Stimulated activated CD8-positive, alpha-beta memory T cell treated with anti-CD3 and anti-CD28 coated beads, Interleukin-2, amount 100 ng/mL, for 1 hour (primary cell): ENCODE data around the gene CMTM1.
"Not testable (repeated sequence)": the region's sequence is repeated elsewhere in the genome, so short reads cannot be mapped to it uniquely, and the experiment has no call there.

Source experiments
- DNase-seq, 2 donors: peaks; one replicate each; pipeline ENCODE4 v3.0.0-alpha.2; 2020; ENCODE audit warnings: low read depth in 2 of 2

CMTM1 gene

GRCh38 chr16:66592241-66592640 lies 26.0 kb downstream of the CMTM1 start:
- no peak for DNase-seq

DNA sequence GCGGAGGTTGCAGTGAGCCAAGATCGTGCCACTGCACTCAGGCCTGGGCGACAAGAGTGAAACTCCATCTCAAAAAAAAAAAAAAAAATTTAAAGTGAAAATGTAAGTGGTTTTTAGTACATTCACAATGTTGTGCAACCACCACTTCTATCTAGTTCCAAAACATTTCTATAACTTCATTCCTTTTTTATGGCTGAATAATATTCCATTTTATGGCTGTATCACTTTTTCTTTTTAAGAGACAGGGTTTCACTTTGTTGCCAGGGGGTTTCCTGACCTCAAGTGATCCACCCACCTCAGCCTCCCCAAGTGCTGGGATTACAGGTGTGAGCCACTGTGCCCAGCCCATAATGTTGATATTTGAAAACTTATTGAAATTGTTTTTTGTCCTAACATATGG lies 26.6 kb downstream of the CMTM1 start:
- DNase-seq = no peak

- DNase-seq = no peak
Observed at GRCh38 chr16:66594739-66595138, 28.5 kb downstream of the CMTM1 start.

- not testable (repeated sequence) for DNase-seq
Observed at GRCh38 chr16:66596559-66596958, 30.3 kb downstream of the CMTM1 start.

GRCh38 chr16:66596986-66597848 lies 31.0 kb downstream of the CMTM1 start:
- no peak for DNase-seq

DNA sequence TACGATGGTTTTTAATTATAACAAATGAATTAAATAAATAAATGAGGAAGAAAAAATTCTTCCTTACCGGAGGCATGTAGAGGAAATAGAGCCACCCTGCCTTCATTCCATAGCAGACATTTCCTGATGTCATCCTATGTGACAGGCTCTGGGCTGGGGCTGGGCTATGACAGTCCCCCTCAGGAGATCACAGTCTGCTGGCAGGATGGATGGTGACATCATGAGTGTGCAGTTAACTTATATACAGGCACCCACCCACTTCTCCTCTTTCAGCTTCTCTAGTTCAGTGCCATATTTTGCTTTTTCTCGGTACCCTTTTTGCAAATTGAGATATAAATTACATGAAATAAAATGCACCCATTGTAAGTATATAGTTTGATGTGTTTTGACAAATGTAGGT lies 31.9 kb downstream of the CMTM1 start:
- no peak for DNase-seq

- no peak for DNase-seq
Observed at GRCh38 chr16:66599726-66600125, 33.5 kb downstream of the CMTM1 start.

DNA sequence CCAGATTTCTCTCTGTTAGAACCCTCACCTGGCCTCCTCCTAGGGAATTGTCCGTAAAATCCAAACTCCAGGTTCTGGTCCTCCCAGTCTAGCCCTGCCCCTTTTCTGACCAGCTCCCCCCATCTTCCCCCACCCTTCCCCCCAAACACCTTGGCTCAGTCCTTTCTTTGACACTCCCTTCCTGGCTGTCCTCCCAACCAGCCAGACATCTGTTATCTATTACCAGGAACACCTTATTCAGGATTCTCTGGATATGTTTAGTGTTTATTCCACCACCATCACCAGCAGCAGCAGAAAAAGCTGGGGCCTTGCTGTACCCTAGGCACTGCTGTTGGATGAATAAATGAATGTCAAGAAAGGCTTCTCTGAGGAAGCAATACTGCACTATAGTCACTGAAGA lies 34.2 kb downstream of the CMTM1 start:
- DNase-seq = no peak

GRCh38 chr16:66601471-66601870 lies 35.2 kb downstream of the CMTM1 start:
- DNase-seq = no peak

DNA sequence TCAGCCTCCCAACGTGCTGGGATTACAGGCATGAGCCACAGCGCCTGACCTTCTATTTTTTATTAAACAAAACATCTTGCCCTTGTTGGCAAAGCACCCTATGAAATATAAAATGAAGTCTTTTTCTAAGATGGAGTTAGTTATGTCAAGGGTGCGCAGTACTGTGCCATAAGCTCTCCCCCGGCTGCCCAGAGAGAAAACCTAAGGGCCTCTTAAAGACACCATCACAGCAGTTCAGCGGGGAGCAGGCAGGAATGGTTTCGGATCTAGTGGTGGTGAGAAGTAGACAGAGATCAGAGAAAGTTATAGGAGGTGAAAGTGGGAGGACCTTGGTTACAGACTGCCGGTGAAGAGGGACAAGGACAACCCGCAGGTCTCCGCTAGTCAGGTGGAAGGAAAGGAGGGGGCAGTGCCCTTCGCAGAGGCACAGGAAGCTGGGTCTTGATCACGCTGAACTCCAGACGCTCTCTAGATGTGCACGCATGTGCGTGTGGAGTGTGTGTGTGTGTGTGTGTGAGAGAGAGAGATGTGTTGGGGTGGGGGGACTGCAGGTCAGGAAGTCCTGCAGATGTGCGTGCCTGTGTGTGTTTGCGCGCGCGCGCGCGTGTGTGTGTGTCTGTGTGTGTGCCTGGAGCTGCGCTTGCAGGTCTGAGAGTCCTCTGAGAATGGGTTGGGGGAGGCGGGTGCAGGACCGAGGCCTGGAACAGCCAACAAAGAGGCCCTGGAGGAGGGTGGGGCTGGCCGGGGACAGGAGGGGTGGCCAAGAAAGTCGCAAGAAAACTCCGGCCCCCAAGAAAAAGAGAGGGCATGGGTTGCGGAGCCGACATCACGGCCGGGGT lies 37.5 kb downstream of the CMTM1 start:
- peak; percentile 27 to 36 for DNase-seq

DNA sequence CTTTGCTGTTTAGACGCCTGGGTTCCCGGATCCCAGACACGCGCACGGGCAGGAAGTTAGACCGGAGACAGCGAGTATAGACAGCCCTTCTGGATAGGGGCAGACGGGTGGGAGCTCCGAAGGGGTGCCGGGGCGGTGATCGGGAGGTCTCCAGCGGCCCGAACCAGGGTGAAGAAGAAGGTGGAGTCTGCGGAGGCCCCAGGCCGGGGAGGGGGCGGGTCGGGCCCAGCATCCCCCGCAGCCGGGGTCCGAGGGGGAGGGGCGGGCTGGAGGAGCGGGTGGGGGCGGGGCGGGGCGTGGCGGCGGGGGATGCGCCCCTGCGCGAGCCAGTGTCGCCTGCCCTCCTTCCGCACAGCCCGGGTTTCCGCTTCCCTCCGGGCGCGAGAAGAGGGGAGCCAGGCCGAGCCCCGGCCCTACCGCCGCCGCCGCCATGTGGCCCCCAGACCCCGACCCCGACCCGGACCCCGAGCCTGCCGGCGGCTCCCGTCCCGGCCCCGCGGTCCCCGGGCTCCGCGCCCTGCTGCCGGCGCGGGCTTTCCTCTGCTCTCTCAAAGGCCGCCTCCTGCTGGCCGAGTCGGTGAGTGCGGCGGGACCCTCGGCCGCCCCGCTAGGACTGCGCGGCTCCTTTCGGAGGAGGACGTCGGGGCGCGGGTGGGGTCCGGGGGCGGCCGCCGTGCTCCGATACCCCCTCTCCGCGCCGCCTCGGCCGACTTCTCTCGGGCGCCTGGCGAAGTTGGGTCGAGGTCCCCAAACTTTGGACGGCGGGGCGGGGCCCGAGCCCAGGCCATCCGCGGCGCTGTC lies 38.3 kb downstream of the CMTM1 start, which contains the start of gene CMTM3:
Gene CMTM3, plus strand, starts transcription at position 329 of the 801 bp plus-strand sequence. Its CDS starts 102 bp downstream, at position 431.
- DNase-seq = peak; percentile 50 to 53

- DNase-seq = no peak
Observed at GRCh38 chr16:66605177-66605978, 39.1 kb downstream of the CMTM1 start.

DNA sequence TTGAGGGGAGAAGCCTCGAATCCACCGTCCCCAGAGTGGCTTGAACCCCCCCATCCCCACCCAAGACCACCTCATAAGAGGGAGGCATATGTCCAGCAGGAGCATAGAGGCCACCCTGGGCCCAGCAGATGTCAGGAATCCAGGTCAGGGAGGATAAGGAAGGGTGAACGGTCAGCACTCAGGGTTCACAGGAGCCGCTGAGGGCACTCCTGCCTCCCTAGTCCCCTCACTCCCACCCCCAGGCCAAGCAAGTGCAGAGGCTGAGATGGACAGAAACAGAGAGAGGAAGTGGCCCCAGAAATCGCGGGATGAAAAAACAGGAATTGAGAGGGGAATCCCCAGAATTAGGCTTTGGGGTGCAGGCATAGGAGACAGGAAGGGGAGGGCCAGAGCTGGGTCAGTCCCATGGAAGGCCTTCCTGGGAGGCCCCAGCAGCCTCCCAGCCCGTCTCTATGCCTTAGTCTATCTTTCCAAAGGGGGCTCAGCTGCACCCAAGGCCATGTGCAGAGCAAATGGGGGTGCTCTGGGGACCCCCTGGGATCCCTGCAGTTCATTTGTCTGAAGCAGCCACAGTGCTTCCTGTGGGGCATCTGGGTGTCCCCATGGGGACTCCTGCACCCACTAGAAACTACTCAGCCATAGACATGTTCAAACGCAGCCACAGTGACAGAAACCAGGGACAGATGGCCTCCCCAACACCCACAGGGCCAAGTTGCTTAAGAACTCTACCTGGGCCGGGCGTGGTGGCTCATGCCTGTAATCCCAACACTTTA lies 39.9 kb downstream of the CMTM1 start:
- no peak for DNase-seq

DNA sequence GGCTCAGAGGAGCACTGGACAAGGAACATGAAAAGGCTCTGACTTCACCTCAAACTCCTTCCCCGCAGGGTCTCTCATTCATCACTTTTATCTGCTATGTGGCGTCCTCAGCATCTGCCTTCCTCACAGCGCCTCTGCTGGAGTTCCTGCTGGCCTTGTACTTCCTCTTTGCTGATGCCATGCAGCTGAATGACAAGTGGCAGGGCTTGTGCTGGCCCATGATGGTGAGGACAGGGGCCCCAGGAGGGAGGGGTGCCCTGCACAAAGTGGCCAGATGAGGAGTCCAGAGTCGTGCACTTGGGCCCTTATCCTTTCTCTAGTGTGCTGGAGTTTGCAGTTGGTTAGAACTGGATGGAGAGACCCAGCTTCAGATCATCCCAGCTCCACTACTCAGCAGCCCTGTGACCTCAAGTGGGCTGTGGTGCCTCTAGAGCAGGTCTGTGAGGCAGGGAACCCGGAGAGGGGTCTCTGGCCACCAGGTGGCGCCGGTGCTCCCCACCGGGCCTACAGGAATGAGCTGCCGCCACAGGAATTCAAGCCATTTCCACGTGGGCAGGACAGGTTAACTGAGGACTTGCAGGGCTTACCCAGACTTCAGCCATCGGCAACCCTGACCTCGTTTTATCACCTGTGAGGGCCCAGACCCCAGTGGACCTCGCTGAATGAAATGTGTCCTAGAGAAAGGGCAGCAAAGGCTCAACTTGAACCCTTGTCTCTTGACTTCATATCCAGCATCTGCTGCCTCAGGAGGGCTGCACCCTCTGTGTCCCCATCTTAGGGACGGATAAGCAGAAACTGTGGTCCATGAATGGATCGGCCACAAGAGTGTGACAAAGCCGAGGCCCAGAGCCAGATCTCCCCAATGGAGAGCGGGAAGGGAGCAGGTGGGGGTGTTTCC lies 42.3 kb downstream of the CMTM1 start:
- DNase-seq = peak; percentile 65 to 68

DNA sequence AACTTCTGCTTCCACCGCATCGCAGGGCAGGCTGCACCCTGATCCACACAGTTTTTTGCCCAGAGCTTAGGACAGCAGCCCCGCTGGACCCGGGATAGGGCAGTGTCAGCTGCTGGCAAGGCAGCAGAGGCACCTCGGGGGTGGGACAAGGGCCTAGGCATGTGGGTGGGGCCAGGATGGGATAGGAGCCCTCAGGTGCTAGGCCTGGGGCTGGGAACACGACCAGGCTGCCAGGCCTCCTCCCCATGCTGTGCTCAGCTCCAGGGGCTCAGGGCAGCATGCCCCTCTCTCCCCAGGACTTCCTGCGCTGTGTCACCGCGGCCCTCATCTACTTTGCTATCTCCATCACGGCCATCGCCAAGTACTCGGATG lies 42.9 kb downstream of the CMTM1 start:
- no peak for DNase-seq

GRCh38 chr16:66610111-66610820 lies 44.0 kb downstream of the CMTM1 start:
- no peak for DNase-seq

DNA sequence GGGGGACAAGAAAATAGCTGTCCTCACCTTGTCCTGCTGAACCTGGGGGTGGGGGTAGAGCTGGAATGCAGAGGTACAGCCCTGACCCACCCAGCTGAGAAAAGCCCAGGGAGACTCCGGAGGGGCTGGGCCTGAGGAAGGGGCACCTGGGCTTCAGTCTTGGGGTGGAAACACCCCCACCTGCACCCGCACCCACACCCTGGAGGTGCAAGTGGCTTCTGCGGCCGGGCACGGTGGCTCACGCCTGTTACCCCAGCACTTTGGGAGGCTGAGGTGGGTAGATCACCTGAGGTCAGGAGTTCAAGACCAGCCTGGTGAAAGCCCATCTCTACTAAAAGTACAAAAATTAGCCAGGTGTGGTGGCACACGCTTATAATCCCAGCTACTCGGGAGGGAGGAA lies 45.7 kb downstream of the CMTM1 start:
- DNase-seq = not testable (repeated sequence)

- no peak for DNase-seq
Observed at GRCh38 chr16:66612422-66612821, 46.2 kb downstream of the CMTM1 start.
